Spleen (tissue), 7 donors: ENCODE data around the gene IMPA2.

Source experiments
- CTCF ChIP-seq, 11 experiments: fragments of 200-600 bp in 7 of 11; fragments of 450-650 bp in 4 of 11; sonication (generic) in 4 of 11; IDR thresholded peaks in 8 of 11; conservative IDR thresholded peaks in 3 of 11; 1 replicate in 7 of 11; 2 replicates in 4 of 11; pipeline versions ENCODE4 v1.4.0 to v1.8.0; 2016 to 2021; ENCODE audit warnings: antibody characterized with exemption in 11 of 11, inconsistent platforms in 4 of 11, mild to moderate bottlenecking in 1 of 11
- POLR2A ChIP-seq, 3 donors: fragments of 450-650 bp; IDR thresholded peaks; one replicate each; pipeline ENCODE4 v1.5.1; 2017; ENCODE audit warnings: antibody characterized with exemption in 3 of 3, mild to moderate bottlenecking in 1 of 3
- donor health status: DM: no; HTN: no; CAD: no; lungs with moderate emphysema.
- donor health status: DM: no; HTN: no; CAD: no.
- donor health status: DM: no; HTN: no; CAD: no.

- TF ChIP-seq CTCF (IDR thresholded peaks at IDR 0.05 in 8 of 11, conservative IDR thresholded peaks at IDR 0.05 in 3 of 11) (no peak), POLR2A (IDR thresholded peaks at IDR 0.05) (no peak)
Observed at GRCh38 chr18:11980163-11980493, 1.2 kb upstream of the IMPA2 start.
